ENCODE data around the gene FAM107A. TPM values are rescaled to one million over a fixed set of nuclear protein-coding genes. Genes with fewer than 3 reads are reported as not detected.
A peak's percentile ranks its signal among the peaks of the same experiment; 100 is the strongest.

FAM107A gene
- total RNA-seq, 6 experiments from 2014 or later, result 0.11 to 0.22 (median 0.12) TPM; not detected in 2

- Mint-ChIP-seq H3K9me3 (peaks cover 5% of the 10 kb centered on the region; the same call in 1 of the 2 replicates), H3K4me3 (no peak overlapping the region), H3K36me3 (ENCODE audit: low read depth) (peaks cover 7% of the 10 kb centered on the region), H3K27me3 (ENCODE audit: insufficient read depth) (no peaks in the 10 kb centered on the region; the same call in 1 of the 2 replicates), H3K27ac (no peak overlapping the region), H3K4me1 (ENCODE audit: low read depth) (peaks cover 45% of the 10 kb centered on the region)
- no peak for TF ChIP-seq CTCF (IDR thresholded peaks at IDR 0.05)
- DNase-seq, result no peak
Observed at GRCh38 chr3:58567251-58567515, 10.0 kb downstream of the FAM107A start.

- no peak for DNase-seq
- no peaks in the 10 kb centered on the region; the same call in 1 of the 2 replicates for H3K27me3 Mint-ChIP-seq (ENCODE audit: insufficient read depth)
- peaks cover 1% of the 10 kb centered on the region; the same call in 1 of the 2 replicates for H3K9me3 Mint-ChIP-seq
- H3K4me1 Mint-ChIP-seq (ENCODE audit: low read depth), result peaks cover 49% of the 10 kb centered on the region
- TF ChIP-seq CTCF (IDR thresholded peaks at IDR 0.05), result no peak
- H3K4me3 Mint-ChIP-seq, result no peak overlapping the region
- H3K27ac Mint-ChIP-seq, result no peak overlapping the region
- H3K36me3 Mint-ChIP-seq (ENCODE audit: low read depth), result peaks cover 2% of the 10 kb centered on the region; the same call in 1 of the 2 replicates
Observed at GRCh38 chr3:58566398-58567250, 10.6 kb downstream of the FAM107A start.

GRCh38 chr3:58565621-58566397 is 11.4 kb downstream of the FAM107A start:
- no peak for TF ChIP-seq CTCF (IDR thresholded peaks at IDR 0.05)
- Mint-ChIP-seq H3K36me3 (ENCODE audit: low read depth) (no peaks in the 10 kb centered on the region), H3K9me3 (no peaks in the 10 kb centered on the region), H3K27me3 (ENCODE audit: insufficient read depth) (no peaks in the 10 kb centered on the region; the same call in 1 of the 2 replicates), H3K4me1 (ENCODE audit: low read depth) (peaks cover 57% of the 10 kb centered on the region), H3K4me3 (no peak overlapping the region), H3K27ac (no peak overlapping the region)
- no peak for DNase-seq

GRCh38 chr3:58564456-58565160 is 12.6 kb downstream of the FAM107A start:
- Mint-ChIP-seq H3K4me3 (peak overlapping the region; percentile 54), H3K36me3 (ENCODE audit: low read depth) (no peaks in the 10 kb centered on the region), H3K27ac (peak overlapping the region; percentile 84), H3K27me3 (ENCODE audit: insufficient read depth) (no peaks in the 10 kb centered on the region; the same call in 1 of the 2 replicates), H3K9me3 (no peaks in the 10 kb centered on the region), H3K4me1 (ENCODE audit: low read depth) (peaks cover 59% of the 10 kb centered on the region)
- no peak for TF ChIP-seq CTCF (IDR thresholded peaks at IDR 0.05)
- peak; percentile 85 for DNase-seq

GRCh38 chr3:58564054-58564453 is 13.1 kb downstream of the FAM107A start:
- Mint-ChIP-seq H3K36me3 (ENCODE audit: low read depth) (no peaks in the 10 kb centered on the region), H3K27me3 (ENCODE audit: insufficient read depth) (no peaks in the 10 kb centered on the region; the same call in 1 of the 2 replicates), H3K9me3 (no peaks in the 10 kb centered on the region), H3K4me3 (peak overlapping the region; percentile 43), H3K4me1 (ENCODE audit: low read depth) (peaks cover 56% of the 10 kb centered on the region), H3K27ac (peak overlapping the region; percentile 84)
- DNase-seq, result no peak
- TF ChIP-seq CTCF (IDR thresholded peaks at IDR 0.05), result no peak
